ENCODE results near the gene DKK1. TPM values are rescaled to one million over a fixed set of nuclear protein-coding genes. Genes with fewer than 3 reads are reported as not detected.
"Not testable (repeated sequence)": the region's sequence is repeated elsewhere in the genome, so short reads cannot be mapped to it uniquely, and the experiment has no call there.

DKK1 gene
- polyA plus RNA-seq, 1 donor = 66.7 TPM

- DNase-seq = no peak
These were observed 45.4 kb downstream of the DKK1 start for GRCh38 chr10:52359441-52359840.

- not testable (repeated sequence) for DNase-seq
These were observed 51.7 kb downstream of the DKK1 start for GRCh38 chr10:52365547-52366432.
